Stimulated activated CD8-positive, alpha-beta memory T cell treated with anti-CD3 and anti-CD28 coated beads, Interleukin-15, amount 100 ng/mL, for 48 hours (primary cell): ENCODE data around the gene SULT2B1.

Experiments
- DNase-seq, 2 donors: peaks; one replicate each; pipeline ENCODE4 v3.0.0-alpha.2; 2020; ENCODE audit warnings: low read depth in 2 of 2

The SULT2B1 gene

GRCh38 chr19:48634424-48635262 lies 82.7 kb downstream of the SULT2B1 start:
- DNase-seq: peak; percentile 89 to 91

GRCh38 chr19:48635263-48635965 lies 83.4 kb downstream of the SULT2B1 start:
- peak; percentile 64 to 67 for DNase-seq

- DNase-seq: no peak
Measured at GRCh38 chr19:48635966-48636858, 84.2 kb downstream of the SULT2B1 start.

- no peak for DNase-seq
Measured at GRCh38 chr19:48636859-48637448, 85.0 kb downstream of the SULT2B1 start, which contains the start of gene DBP. DBP (minus strand) TSS chr19:48637379; CDS start chr19:48636994, 385 bp downstream.

- DNase-seq: peak; percentile 98 to 99
Measured at GRCh38 chr19:48637449-48637947, 85.5 kb downstream of the SULT2B1 start.

GRCh38 chr19:48637948-48638830 lies 86.2 kb downstream of the SULT2B1 start:
- peak in 1 of 2 donors; percentile 66 for DNase-seq

- no peak for DNase-seq
Measured at GRCh38 chr19:48638831-48639381, 86.9 kb downstream of the SULT2B1 start.

GRCh38 chr19:48639483-48640375 lies 87.8 kb downstream of the SULT2B1 start:
- no peak for DNase-seq

GRCh38 chr19:48641850-48642249 lies 89.9 kb downstream of the SULT2B1 start:
- no peak for DNase-seq

- DNase-seq: no peak
Measured at GRCh38 chr19:48642862-48643261, 90.9 kb downstream of the SULT2B1 start.

GRCh38 chr19:48644355-48644754 lies 92.4 kb downstream of the SULT2B1 start:
- no peak for DNase-seq

- DNase-seq: peak; percentile 62 to 65
Measured at GRCh38 chr19:48644839-48645619, 93.1 kb downstream of the SULT2B1 start.

GRCh38 chr19:48645620-48646000 lies 93.6 kb downstream of the SULT2B1 start:
- DNase-seq: no peak

GRCh38 chr19:48646001-48646721 lies 94.2 kb downstream of the SULT2B1 start, which contains the start of gene CA11:
CA11 (minus strand) TSS chr19:48646187; CDS start chr19:48645632, 555 bp downstream.
- DNase-seq: peak; percentile 83 to 84

GRCh38 chr19:48646722-48647216 lies 94.8 kb downstream of the SULT2B1 start:
- no peak for DNase-seq

- DNase-seq: no peak
Measured at GRCh38 chr19:48648134-48648533, 96.2 kb downstream of the SULT2B1 start.
